Measurements from ENCODE around the gene ZNF384. TPM values are rescaled to one million over a fixed set of nuclear protein-coding genes. Genes with fewer than 3 reads are reported as not detected.

Gene ZNF384
- total RNA-seq: 34.0 and 36.6 TPM in 2 replicates

DNA sequence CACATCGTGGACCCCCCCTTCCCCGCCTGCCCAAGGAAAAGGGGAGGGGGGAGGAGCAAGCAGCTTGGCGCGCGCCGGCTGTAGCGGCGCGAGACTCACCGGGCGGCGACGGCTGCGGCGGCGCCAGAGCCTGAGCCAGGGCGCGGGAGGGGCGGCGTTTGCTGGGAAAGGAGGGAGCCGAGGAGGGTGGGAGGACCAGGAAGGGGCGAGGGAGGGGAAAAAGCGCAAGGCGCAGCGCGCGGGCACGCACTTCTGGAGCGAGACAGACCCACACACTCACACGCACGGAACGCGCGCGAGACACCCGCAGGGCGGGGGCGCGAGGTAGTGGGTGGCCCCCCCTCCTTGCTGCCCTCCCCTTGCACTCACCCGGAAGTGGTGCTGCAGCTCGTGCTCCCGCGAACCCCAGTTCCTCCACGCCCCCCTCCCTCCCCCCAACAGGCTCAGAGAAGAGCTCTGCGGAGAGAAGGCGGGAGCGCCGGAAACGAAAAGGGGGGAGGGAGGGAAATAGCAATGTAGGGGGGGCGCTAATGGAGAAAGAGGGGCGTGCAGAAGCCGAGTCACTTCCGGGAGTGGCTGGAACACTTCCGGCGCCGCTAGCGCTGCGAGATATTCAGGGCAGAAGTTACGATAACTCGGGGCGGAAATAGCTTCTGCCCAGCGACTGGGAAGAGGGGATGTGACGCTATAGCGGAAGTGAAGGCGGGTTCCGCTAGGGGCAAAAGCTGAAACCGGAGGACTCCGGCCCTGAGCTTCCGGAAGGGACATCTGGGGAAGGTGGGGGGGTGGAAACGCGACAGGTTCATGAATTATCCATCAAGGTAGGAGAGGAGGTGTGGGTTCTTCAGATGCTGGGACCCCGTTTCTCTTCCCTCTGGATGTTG, at the start of gene ZNF384:
Gene ZNF384, minus strand, starts transcription at position 377 of the 884 bp plus-strand sequence. CDS start 9,855 bp downstream, outside the sequence.
- no peaks in the 10 kb centered on the region for H3K36me3 ChIP-seq (ENCODE audit: control insufficient read depth, insufficient read depth, low read length)
- DNase-seq (ENCODE audit: low read depth): peak; percentile 98
- no peaks in the 10 kb centered on the region for H3K27me3 ChIP-seq (ENCODE audit: control insufficient read depth, insufficient read depth, low read length)
- TF ChIP-seq, protein P1, sequence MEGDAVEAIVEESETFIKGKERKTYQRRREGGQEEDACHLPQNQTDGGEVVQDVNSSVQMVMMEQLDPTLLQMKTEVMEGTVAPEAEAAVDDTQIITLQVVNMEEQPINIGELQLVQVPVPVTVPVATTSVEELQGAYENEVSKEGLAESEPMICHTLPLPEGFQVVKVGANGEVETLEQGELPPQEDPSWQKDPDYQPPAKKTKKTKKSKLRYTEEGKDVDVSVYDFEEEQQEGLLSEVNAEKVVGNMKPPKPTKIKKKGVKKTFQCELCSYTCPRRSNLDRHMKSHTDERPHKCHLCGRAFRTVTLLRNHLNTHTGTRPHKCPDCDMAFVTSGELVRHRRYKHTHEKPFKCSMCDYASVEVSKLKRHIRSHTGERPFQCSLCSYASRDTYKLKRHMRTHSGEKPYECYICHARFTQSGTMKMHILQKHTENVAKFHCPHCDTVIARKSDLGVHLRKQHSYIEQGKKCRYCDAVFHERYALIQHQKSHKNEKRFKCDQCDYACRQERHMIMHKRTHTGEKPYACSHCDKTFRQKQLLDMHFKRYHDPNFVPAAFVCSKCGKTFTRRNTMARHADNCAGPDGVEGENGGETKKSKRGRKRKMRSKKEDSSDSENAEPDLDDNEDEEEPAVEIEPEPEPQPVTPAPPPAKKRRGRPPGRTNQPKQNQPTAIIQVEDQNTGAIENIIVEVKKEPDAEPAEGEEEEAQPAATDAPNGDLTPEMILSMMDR (IDR thresholded peaks at IDR 0.05; ENCODE audit: insufficient read depth, low read length, poor library complexity, severe bottlenecking): no peak
- peak within 1 kb of the TSS; percentile 61 for H3K4me3 ChIP-seq (ENCODE audit: low read depth, low read length)

DNA sequence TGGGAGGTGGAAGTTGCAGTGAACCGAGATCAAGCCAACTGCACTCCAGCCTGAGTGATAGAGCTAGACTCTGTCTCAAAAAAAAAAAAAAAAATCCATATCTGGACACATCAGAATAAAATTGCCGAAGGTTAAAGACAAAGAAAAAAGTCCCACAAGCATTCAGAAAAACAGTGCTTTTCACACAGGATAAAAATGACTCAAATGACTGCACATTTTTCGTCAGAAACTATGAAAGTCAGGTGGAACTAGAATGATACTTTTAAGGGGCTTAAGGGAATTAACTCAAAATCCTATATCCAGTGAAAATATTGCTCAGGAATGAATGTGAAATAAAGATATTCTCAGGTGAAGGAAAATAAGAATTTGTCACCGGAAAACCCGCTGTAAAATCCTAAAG, 47.6 kb upstream of the ZNF384 start:
- Histone ChIP-seq H3K27me3 (ENCODE audit: control insufficient read depth, insufficient read depth, low read length) (no peaks in the 10 kb centered on the region), H3K36me3 (ENCODE audit: control insufficient read depth, insufficient read depth, low read length) (no peaks in the 10 kb centered on the region), H3K4me3 (ENCODE audit: low read depth, low read length) (no peak overlapping the region)
- DNase-seq (ENCODE audit: low read depth): no peak
- TF ChIP-seq, protein P1 (IDR thresholded peaks at IDR 0.05; ENCODE audit: insufficient read depth, low read length, poor library complexity, severe bottlenecking): no peak

DNA sequence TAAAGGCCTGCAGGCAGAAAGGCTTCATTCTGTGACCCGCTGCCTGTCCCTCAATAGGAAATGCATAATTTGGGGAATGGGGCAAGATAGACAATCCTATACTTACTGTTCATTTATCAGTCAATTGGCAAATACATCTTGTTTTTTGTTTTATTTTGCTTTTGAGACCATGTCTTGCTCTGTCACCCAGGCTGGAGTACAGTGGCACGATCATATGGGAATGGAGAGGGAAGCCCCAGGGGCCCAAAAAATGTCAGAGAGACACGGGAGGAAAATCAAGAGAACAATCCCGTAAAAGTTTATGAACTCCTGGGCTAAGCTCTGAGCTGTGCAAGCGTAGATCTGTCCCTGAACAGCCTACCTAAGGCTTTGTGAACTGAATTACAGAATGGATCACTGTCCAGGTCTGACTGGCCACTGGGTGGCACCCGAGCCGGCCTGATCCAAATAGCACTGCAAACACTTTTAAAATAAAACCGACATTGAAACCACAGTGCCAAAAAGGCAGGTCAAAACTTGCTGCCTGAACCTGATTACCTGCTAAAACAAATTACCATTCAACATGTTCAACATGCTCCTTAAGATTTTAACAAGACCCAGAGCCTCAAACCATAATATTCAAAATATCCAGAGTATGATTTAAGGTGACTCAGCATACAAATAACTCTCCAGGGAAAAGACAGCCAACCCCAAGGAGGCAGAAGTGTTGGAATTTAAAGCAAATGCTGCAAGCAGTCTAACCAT, 46.4 kb upstream of the ZNF384 start:
- no peaks in the 10 kb centered on the region for H3K36me3 ChIP-seq (ENCODE audit: control insufficient read depth, insufficient read depth, low read length)
- TF ChIP-seq, protein P1 (IDR thresholded peaks at IDR 0.05; ENCODE audit: insufficient read depth, low read length, poor library complexity, severe bottlenecking): peak; percentile 76
- H3K4me3 ChIP-seq (ENCODE audit: low read depth, low read length): no peak overlapping the region
- no peak for DNase-seq (ENCODE audit: low read depth)
- no peaks in the 10 kb centered on the region for H3K27me3 ChIP-seq (ENCODE audit: control insufficient read depth, insufficient read depth, low read length)

DNA sequence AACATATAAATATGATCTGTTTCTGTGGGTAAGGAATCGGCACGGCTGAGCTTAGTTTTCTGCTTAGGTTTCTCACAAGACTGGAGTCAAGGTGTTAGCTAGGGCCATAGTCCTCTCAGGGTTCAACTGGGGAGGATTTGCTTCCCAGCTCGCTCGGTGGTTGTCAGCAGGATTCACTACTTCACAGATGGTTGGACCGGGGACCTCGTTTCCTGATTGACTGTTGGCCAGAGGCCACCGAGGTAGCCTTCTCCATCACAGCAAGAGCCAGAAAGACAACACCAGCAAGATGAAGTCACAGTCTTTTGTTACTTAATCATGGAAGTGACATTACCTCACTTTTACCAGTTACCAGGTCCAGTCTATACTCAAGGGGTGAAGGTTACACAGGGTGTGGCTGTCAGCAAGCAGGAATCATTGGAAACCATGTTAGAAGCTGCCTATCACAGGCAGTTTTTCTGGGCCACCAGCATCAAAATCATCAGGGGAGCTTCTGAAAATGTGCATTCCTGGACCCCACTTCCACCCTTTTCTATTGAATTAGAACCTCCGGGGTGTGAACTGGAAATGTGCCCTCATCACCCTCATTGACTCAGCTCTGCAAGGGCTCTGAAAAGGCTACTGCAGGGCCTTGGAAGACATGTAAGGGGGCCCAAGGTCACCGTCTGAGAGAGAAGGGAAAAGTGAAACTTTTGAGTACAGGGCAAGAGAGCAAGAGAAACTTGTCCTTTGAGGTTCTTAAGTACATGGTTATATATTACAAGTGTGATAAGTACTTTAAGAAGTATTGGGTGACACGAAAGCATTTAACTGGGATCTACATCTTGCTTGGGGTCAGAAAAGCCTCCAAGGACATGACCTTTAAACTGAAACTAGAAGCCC, 45.6 kb upstream of the ZNF384 start:
- Histone ChIP-seq H3K27me3 (ENCODE audit: control insufficient read depth, insufficient read depth, low read length) (no peaks in the 10 kb centered on the region), H3K36me3 (ENCODE audit: control insufficient read depth, insufficient read depth, low read length) (peaks cover 2% of the 10 kb centered on the region), H3K4me3 (ENCODE audit: low read depth, low read length) (no peak overlapping the region)
- no peak for DNase-seq (ENCODE audit: low read depth)
- TF ChIP-seq, protein P1 (IDR thresholded peaks at IDR 0.05; ENCODE audit: insufficient read depth, low read length, poor library complexity, severe bottlenecking): no peak

DNA sequence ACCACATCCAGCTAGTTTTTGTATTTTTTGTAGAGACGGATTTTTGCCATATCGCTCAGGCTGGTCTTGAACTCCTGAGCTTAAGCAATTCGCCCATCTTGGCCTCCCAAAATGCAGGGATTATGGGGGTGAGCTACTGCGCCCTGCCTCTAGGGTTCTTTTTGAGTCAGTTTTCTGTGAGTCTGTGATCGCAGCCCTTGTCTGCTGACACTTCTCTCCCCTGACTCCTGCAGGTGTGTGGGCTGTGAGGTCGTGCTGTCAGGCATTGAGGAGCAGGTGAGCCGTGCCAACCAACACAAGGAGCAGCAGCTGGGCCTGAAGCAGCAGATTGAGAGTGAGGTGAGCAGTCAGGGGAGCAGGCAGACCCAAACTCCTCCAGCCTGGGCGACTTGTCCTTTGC, 41.0 kb upstream of the ZNF384 start:
- peaks cover 2% of the 10 kb centered on the region for H3K36me3 ChIP-seq (ENCODE audit: control insufficient read depth, insufficient read depth, low read length)
- DNase-seq (ENCODE audit: low read depth): no peak
- TF ChIP-seq, protein P1 (IDR thresholded peaks at IDR 0.05; ENCODE audit: insufficient read depth, low read length, poor library complexity, severe bottlenecking): no peak
- no peak overlapping the region for H3K4me3 ChIP-seq (ENCODE audit: low read depth, low read length)
- H3K27me3 ChIP-seq (ENCODE audit: control insufficient read depth, insufficient read depth, low read length): no peaks in the 10 kb centered on the region

Measured in kidney epithelial cell (primary cell).